Measurements from ENCODE around the gene PHF19. TPM values are rescaled to one million over a fixed set of nuclear protein-coding genes. Genes with fewer than 3 reads are reported as not detected.

Gene PHF19
- total and polyA plus RNA-seq, 11 donors: 9.6 to 28.0 (median 12.5) TPM

DNA sequence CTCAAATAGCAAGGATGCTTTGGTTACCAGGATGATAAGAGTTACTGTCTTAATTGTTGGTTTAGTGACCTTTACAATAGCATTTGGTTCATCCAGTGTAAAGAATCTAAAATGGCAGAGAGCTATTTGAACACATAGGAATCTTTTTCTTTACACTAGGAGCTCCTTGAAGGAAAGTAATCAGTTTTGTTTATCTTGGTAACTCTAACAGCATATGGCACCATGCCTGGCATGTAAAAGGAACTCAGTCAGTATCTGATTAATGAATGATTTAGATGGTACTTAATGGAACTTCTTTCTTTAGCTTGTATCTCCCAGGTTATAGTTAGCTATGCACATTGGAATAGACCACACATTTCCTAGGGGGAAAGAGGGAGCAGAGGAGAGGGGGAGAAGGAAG, 44.2 kb downstream of the PHF19 start:
- H3K27ac ChIP-seq: no peak overlapping the region
- H3K27me3 ChIP-seq: no peaks in the 10 kb centered on the region
- H3K36me3 ChIP-seq: peaks cover 0 to 76% (median 65%) of the 10 kb centered on the region in 9 donors
- no peak for ATAC-seq
- no peak overlapping the region for H3K4me3 ChIP-seq
- H3K4me1 ChIP-seq: no peaks in the 10 kb centered on the region
- intact Hi-C loops (cut with DNase I): no loop called here
- TF ChIP-seq, protein P1, sequence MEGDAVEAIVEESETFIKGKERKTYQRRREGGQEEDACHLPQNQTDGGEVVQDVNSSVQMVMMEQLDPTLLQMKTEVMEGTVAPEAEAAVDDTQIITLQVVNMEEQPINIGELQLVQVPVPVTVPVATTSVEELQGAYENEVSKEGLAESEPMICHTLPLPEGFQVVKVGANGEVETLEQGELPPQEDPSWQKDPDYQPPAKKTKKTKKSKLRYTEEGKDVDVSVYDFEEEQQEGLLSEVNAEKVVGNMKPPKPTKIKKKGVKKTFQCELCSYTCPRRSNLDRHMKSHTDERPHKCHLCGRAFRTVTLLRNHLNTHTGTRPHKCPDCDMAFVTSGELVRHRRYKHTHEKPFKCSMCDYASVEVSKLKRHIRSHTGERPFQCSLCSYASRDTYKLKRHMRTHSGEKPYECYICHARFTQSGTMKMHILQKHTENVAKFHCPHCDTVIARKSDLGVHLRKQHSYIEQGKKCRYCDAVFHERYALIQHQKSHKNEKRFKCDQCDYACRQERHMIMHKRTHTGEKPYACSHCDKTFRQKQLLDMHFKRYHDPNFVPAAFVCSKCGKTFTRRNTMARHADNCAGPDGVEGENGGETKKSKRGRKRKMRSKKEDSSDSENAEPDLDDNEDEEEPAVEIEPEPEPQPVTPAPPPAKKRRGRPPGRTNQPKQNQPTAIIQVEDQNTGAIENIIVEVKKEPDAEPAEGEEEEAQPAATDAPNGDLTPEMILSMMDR (IDR thresholded peaks at IDR 0.05): no peak
- no peak for TF ChIP-seq POLR2A (IDR thresholded peaks at IDR 0.05)
- no peak for DNase-seq
- H3K9me3 ChIP-seq: no peaks in the 10 kb centered on the region

DNA sequence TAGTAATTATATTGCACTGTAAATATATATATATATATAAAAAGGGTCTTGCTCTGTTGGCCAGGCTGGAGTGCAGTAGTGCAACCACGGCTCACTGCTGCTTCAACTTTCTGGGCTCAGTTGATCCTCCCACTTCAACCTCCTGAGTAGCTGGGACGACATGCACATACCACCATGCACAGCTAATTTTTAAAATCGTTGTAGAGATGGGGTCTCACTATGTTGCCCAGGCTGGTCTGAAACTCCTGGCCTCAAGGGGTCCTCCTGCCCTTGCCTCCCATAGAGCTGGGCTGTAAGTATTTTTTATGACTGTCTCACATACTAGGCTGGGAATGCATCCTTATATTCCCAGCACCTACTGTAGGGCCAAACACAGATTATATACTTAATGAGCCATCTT, 46.1 kb downstream of the PHF19 start:
- no peak for DNase-seq
- Histone ChIP-seq H3K9me3 (peaks cover 0 to 2% (median 0%) of the 10 kb centered on the region in 12 donors), H3K36me3 (peaks cover 2 to 91% (median 83%) of the 10 kb centered on the region in 9 donors), H3K27ac (no peak overlapping the region), H3K27me3 (no peaks in the 10 kb centered on the region), H3K4me1 (no peaks in the 10 kb centered on the region), H3K4me3 (no peak overlapping the region)
- TF ChIP-seq, protein P1 (IDR thresholded peaks at IDR 0.05): no peak
- no peak for TF ChIP-seq POLR2A (IDR thresholded peaks at IDR 0.05)
- no peak for ATAC-seq
- intact Hi-C loops (cut with DNase I): no loop called here
- 93 to 96% (median 95%) methylated on average over 3 of the region's 3 CpGs for WGBS, 4 donors

DNA sequence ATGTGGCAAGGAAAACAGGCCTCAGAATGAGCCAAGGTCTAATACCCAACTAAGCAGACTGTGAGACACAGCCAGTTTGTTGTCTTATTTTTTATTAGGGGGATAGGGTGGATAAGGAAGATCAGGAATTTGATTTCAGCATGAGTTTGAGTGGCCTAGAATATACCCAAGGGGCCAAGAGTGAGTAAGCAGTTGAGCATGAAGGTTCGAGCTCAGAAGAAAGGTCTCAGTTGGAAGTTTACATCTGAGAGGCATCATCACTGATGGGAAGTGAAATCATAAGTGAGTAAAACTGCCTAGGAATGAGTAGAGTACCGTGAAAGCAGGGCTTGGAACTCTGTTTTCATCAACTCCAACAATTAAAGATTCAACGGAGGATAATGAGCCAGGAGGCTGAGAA, 46.8 kb downstream of the PHF19 start:
- H3K36me3 ChIP-seq: peaks cover 3 to 93% (median 84%) of the 10 kb centered on the region in 9 donors
- peaks cover 0 to 8% (median 0%) of the 10 kb centered on the region in 12 donors for H3K9me3 ChIP-seq
- WGBS, 4 donors: 88 to 92% (median 91%) methylated on average over 3 of the region's 3 CpGs
- no peaks in the 10 kb centered on the region for H3K4me1 ChIP-seq
- no peak for ATAC-seq
- TF ChIP-seq, protein P1 (IDR thresholded peaks at IDR 0.05): no peak
- TF ChIP-seq POLR2A (IDR thresholded peaks at IDR 0.05): no peak
- no peaks in the 10 kb centered on the region for H3K27me3 ChIP-seq
- no peak overlapping the region for H3K4me3 ChIP-seq
- intact Hi-C loops (cut with DNase I): no loop called here
- H3K27ac ChIP-seq: no peak overlapping the region
- no peak for DNase-seq

DNA sequence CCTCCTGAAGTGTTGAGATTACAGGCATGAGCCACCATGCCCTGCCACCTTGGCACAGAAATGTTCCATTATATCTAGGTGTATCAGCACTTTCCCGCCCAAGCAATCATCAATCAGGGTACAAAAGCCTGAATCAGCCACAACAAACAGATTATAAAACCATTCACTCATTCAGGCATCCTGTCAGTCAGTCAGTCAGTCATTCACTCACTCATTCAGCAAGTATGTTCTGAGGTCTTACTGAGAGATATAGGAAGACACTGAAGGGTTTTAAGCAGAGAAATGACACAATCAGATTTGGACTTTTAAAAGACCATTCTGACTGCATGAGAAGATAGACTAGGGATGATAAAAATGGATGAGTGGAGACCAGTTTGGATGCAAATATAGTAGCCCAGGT, 47.3 kb downstream of the PHF19 start:
- intact Hi-C loops (cut with DNase I): no loop called here
- no peaks in the 10 kb centered on the region for H3K4me1 ChIP-seq
- H3K9me3 ChIP-seq: peaks cover 0 to 10% (median 0%) of the 10 kb centered on the region in 12 donors
- no peaks in the 10 kb centered on the region for H3K27me3 ChIP-seq
- no peak for TF ChIP-seq POLR2A (IDR thresholded peaks at IDR 0.05)
- TF ChIP-seq, protein P1 (IDR thresholded peaks at IDR 0.05): no peak
- ATAC-seq (no peak), DNase-seq (no peak)
- peaks cover 3 to 93% (median 84%) of the 10 kb centered on the region in 9 donors for H3K36me3 ChIP-seq
- no peak overlapping the region for H3K27ac ChIP-seq
- no peak overlapping the region for H3K4me3 ChIP-seq
- 89 to 100% (median 94%) methylated on average over 1 of the region's 1 CpG for WGBS, 4 donors
